Upper lobe of left lung (tissue), 6 donors: Measurements from ENCODE around the gene ESYT2. TPM values are rescaled to one million over a fixed set of nuclear protein-coding genes. Genes with fewer than 3 reads are reported as not detected.
A peak's percentile ranks its signal among the peaks of the same experiment; 100 is the strongest.

ENCODE experiments used
- ATAC-seq, 2 donors: fragments of 200-7000 bp; cut with Tn5 transposase; one replicate each; pipeline ENCODE4 v1.9.1; 2022; ENCODE audit warnings: mild to moderate bottlenecking in 2 of 2, moderate library complexity in 2 of 2; ENCODE audit not compliant: low FRiP score in 2 of 2
- DNase-seq, 2 donors: peaks; one replicate each; pipeline ENCODE4 v3.0.0-alpha.2; 2019 to 2020
- H3K27ac ChIP-seq, 4 donors: fragments of 200-600 bp; sonication (generic); one replicate each; pipeline ENCODE4 v1.5.1; 2016 to 2019
- H3K27me3 ChIP-seq, 4 donors: fragments of 200-600 bp; sonication (generic); one replicate each; pipeline ENCODE4 v1.5.1; 2017 to 2019
- H3K36me3 ChIP-seq, 4 donors: fragments of 200-600 bp; sonication (generic); one replicate each; pipeline ENCODE4 v1.5.1; 2016 to 2019
- H3K4me1 ChIP-seq, 4 donors: fragments of 200-600 bp; sonication (generic); one replicate each; pipeline ENCODE4 v1.5.1; 2018 to 2019
- H3K4me3 ChIP-seq, 4 donors: fragments of 200-600 bp; sonication (generic); one replicate each; pipeline ENCODE4 v1.5.1; 2017 to 2019; ENCODE audit warnings: mild to moderate bottlenecking in 2 of 4, moderate library complexity in 1 of 4
- H3K9me3 ChIP-seq, 4 donors: fragments of 200-600 bp; sonication (generic); one replicate each; pipeline ENCODE4 v1.5.1; 2018 to 2019
- EP300 ChIP-seq, 4 donors: sonication (generic); formaldehyde crosslinking; IDR thresholded peaks; one replicate each; pipeline ENCODE4 v1.5.1; 2017; ENCODE audit warnings: antibody characterized with exemption in 4 of 4, control low read depth in 2 of 4
- POLR2A ChIP-seq, 4 donors: fragments of 450-650 bp; IDR thresholded peaks; one replicate each; pipeline ENCODE4 v1.5.1; 2016 to 2017; ENCODE audit warnings: antibody characterized with exemption in 4 of 4, mild to moderate bottlenecking in 2 of 4
- POLR2AphosphoS5 ChIP-seq, 2 donors: sonication (generic); formaldehyde crosslinking; IDR thresholded peaks; one replicate each; pipeline ENCODE4 v1.5.1; 2017; ENCODE audit warnings: antibody characterized with exemption in 2 of 2
- WGBS, 2 donors: methylation state at CpG; one replicate each; pipeline ENCODE4 v1.1.5; 2017 to 2018; 5-methylcytosine and 5-hydroxymethylcytosine counted together
- total RNA-seq, 6 donors: library from RNA; depleted of rRNA in 4 of 6; stranded (reverse); fragments of >200 nt in 4 of 6; gene quantifications; one replicate each; pipeline versions ENCODE4 v1.1.0 to v1.2.1, GENCODE V29; 2016 to 2021
- TF ChIP-seq, protein P1 (sequence below), 6 experiments: fragments of 450-650 bp in 4 of 6; fragments of 200-600 bp in 2 of 6; sonication (generic) in 2 of 6; IDR thresholded peaks; one replicate each; pipeline ENCODE4 v1.5.1; 2016 to 2019; ENCODE audit warnings: antibody characterized with exemption in 6 of 6
- donor health status: DM: no; HTN: no; CAD: no; lungs with moderate emphysema.
- donor health status: DM: no; HTN: yes; CAD: no; lungs with severe emphysema.

The ESYT2 gene
- total RNA-seq, 6 donors from 2014 or later = 60.7 to 115 (median 74.7) TPM

- no peak for ATAC-seq
- Histone ChIP-seq H3K4me3 (no peak overlapping the region), H3K27me3 (no peaks in the 10 kb centered on the region), H3K27ac (peak overlapping the region in 2 of 4 donors; percentile 33 to 84), H3K4me1 (peaks cover 26 to 39% (median 32%) of the 10 kb centered on the region in 4 donors), H3K9me3 (no peaks in the 10 kb centered on the region), H3K36me3 (no peaks in the 10 kb centered on the region)
- DNase-seq = no peak
- TF ChIP-seq POLR2A (IDR thresholded peaks at IDR 0.05) = no peak
- WGBS, 2 donors = 96 to 100% methylated on average over 1 of the region's 1 CpG
Measured at GRCh38 chr7:158860394-158860793, 31.1 kb upstream of the ESYT2 start.

GRCh38 chr7:158858592-158859503 is 29.5 kb upstream of the ESYT2 start:
- TF ChIP-seq POLR2AphosphoS5 (IDR thresholded peaks at IDR 0.05) (no peak), POLR2A (IDR thresholded peaks at IDR 0.05) (no peak), EP300 (IDR thresholded peaks at IDR 0.05) (no peak)
- TF ChIP-seq, protein P1, sequence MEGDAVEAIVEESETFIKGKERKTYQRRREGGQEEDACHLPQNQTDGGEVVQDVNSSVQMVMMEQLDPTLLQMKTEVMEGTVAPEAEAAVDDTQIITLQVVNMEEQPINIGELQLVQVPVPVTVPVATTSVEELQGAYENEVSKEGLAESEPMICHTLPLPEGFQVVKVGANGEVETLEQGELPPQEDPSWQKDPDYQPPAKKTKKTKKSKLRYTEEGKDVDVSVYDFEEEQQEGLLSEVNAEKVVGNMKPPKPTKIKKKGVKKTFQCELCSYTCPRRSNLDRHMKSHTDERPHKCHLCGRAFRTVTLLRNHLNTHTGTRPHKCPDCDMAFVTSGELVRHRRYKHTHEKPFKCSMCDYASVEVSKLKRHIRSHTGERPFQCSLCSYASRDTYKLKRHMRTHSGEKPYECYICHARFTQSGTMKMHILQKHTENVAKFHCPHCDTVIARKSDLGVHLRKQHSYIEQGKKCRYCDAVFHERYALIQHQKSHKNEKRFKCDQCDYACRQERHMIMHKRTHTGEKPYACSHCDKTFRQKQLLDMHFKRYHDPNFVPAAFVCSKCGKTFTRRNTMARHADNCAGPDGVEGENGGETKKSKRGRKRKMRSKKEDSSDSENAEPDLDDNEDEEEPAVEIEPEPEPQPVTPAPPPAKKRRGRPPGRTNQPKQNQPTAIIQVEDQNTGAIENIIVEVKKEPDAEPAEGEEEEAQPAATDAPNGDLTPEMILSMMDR (IDR thresholded peaks at IDR 0.05) = no peak
- no peak for ATAC-seq
- no peak overlapping the region for H3K4me3 ChIP-seq
- no peaks in the 10 kb centered on the region for H3K27me3 ChIP-seq
- H3K4me1 ChIP-seq = peaks cover 12 to 28% (median 20%) of the 10 kb centered on the region in 4 donors
- DNase-seq = no peak
- H3K36me3 ChIP-seq = no peaks in the 10 kb centered on the region
- H3K9me3 ChIP-seq = no peaks in the 10 kb centered on the region
- H3K27ac ChIP-seq = peak overlapping the region in 3 of 4 donors; percentile 33 to 93 (median 84)
- 73 to 74% methylated on average over 5 of the region's 5 CpGs for WGBS, 2 donors

- ATAC-seq (no peak), DNase-seq (no peak)
- no peak for TF ChIP-seq POLR2AphosphoS5 (IDR thresholded peaks at IDR 0.05)
- TF ChIP-seq, protein P1 (IDR thresholded peaks at IDR 0.05) = no peak
- no peak for TF ChIP-seq EP300 (IDR thresholded peaks at IDR 0.05)
- TF ChIP-seq POLR2A (IDR thresholded peaks at IDR 0.05) = no peak
- Histone ChIP-seq H3K4me3 (peak overlapping the region; percentile 92 to 100 (median 97)), H3K4me1 (peaks cover 12 to 24% (median 16%) of the 10 kb centered on the region in 4 donors), H3K27ac (peak overlapping the region; percentile 84 to 93 (median 89)), H3K9me3 (no peaks in the 10 kb centered on the region), H3K27me3 (no peaks in the 10 kb centered on the region), H3K36me3 (no peaks in the 10 kb centered on the region)
- 9 to 19% methylated on average over 10 to 25 of the region's 31 CpGs for WGBS, 2 donors
Measured at GRCh38 chr7:158856883-158857668, 27.8 kb upstream of the ESYT2 start.

DNA sequence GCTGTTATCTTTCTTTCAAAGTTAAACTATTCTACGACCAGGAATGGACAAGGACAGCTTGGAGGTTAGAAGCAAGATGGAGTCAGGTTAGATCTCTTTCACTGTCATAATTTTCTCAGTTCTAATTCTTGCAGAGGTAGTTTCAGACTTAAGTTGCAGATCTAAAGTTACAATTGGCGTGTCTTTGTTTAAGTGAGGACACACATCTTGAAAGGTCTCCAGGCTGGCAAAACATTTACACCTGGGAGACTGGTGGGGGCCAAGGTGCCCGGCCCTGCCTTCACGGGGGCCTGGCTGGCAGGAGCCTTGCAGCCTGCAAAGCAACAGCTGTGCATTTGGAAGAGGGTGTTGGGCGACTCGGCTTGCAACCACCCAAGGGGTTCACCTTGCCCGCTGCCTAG is 25.4 kb upstream of the ESYT2 start:
- WGBS, 2 donors = 84 to 86% methylated on average over 7 of the region's 7 CpGs

More for the DNA sequence above, 25.4 kb upstream of the ESYT2 start:
- no peak overlapping the region for H3K4me3 ChIP-seq
- H3K4me1 ChIP-seq = peaks cover 12 to 22% (median 16%) of the 10 kb centered on the region in 4 donors
- TF ChIP-seq POLR2A (IDR thresholded peaks at IDR 0.05) = no peak
- TF ChIP-seq EP300 (IDR thresholded peaks at IDR 0.05) = no peak
- TF ChIP-seq POLR2AphosphoS5 (IDR thresholded peaks at IDR 0.05) = no peak
- TF ChIP-seq, protein P1 (IDR thresholded peaks at IDR 0.05) = no peak
- no peak for DNase-seq
- no peak for ATAC-seq
- no peaks in the 10 kb centered on the region for H3K36me3 ChIP-seq
- H3K27me3 ChIP-seq = no peaks in the 10 kb centered on the region
- H3K27ac ChIP-seq = no peak overlapping the region
- H3K9me3 ChIP-seq = no peaks in the 10 kb centered on the region
